ENCODE measurements around the gene ST7L. TPM values are rescaled to one million over a fixed set of nuclear protein-coding genes. Genes with fewer than 3 reads are reported as not detected.

The ST7L gene
- total and polyA plus RNA-seq, 12 donors: 9.2 to 22.2 (median 13.9) TPM

DNA sequence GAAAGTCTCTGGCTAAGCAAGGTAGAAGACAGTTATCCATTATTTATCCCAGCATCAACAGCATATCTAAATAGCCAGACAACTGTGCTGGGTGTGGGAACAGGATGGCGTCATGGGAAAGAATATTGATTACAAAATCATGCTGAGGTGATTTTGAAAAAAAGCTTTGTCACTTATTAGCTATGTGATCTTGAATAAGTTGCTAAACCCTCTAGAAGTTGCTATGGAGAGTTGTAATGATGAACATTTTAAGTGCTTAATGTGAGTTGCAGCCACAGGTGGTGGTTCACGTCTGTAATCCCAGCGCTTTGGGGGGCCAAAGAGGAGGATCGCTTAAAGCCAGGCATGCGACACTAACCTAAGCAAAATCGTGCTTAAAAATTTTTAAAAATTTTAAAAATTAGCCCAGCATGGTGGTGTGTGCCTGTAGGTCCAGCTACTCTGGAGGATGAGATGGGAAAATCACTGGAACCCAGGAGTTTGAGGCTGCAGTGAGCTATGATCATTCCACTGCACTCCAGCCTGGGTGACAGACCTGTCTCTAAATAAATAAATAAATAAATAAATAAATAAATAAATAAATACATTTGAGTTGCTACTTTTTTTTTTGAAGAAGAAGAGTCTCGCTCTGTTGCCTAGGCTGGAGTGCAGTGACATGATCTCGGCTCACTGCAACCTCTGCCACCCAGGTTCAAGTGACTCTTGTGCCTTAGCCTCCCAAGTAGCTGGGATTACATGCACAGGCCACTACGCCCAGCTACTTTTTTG is 76.6 kb downstream of the ST7L start:
- ATAC-seq (no peak), DNase-seq (no peak)
- TF ChIP-seq, protein P1, sequence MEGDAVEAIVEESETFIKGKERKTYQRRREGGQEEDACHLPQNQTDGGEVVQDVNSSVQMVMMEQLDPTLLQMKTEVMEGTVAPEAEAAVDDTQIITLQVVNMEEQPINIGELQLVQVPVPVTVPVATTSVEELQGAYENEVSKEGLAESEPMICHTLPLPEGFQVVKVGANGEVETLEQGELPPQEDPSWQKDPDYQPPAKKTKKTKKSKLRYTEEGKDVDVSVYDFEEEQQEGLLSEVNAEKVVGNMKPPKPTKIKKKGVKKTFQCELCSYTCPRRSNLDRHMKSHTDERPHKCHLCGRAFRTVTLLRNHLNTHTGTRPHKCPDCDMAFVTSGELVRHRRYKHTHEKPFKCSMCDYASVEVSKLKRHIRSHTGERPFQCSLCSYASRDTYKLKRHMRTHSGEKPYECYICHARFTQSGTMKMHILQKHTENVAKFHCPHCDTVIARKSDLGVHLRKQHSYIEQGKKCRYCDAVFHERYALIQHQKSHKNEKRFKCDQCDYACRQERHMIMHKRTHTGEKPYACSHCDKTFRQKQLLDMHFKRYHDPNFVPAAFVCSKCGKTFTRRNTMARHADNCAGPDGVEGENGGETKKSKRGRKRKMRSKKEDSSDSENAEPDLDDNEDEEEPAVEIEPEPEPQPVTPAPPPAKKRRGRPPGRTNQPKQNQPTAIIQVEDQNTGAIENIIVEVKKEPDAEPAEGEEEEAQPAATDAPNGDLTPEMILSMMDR (IDR thresholded peaks at IDR 0.05): no peak
- Histone ChIP-seq H3K27ac (no peak overlapping the region), H3K27me3 (no peaks in the 10 kb centered on the region), H3K36me3 (peaks cover 0 to 74% (median 6%) of the 10 kb centered on the region in 9 donors), H3K9me3 (no peaks in the 10 kb centered on the region), H3K4me1 (peaks cover 0 to 27% (median 3%) of the 10 kb centered on the region in 9 donors), H3K4me3 (no peak overlapping the region)
- intact Hi-C loops (cut with DNase I): no loop called here
- WGBS, 2 donors: 90 to 97% methylated on average over 9 of the region's 9 CpGs

GRCh38 chr1:112541299-112541698 is 77.6 kb downstream of the ST7L start:
- Histone ChIP-seq H3K27me3 (no peaks in the 10 kb centered on the region), H3K4me3 (no peak overlapping the region), H3K9me3 (no peaks in the 10 kb centered on the region), H3K27ac (no peak overlapping the region), H3K4me1 (peaks cover 0 to 31% (median 4%) of the 10 kb centered on the region in 9 donors), H3K36me3 (peaks cover 0 to 71% (median 6%) of the 10 kb centered on the region in 9 donors)
- ATAC-seq: no peak
- DNase-seq: no peak
- TF ChIP-seq, protein P1 (IDR thresholded peaks at IDR 0.05): no peak
- intact Hi-C loops (cut with DNase I): no loop called here
- WGBS, 2 donors: 65 to 95% methylated on average over 1 of the region's 1 CpG

- 0 to 57% methylated on average over 1 of the region's 1 CpG for WGBS, 2 donors
- Histone ChIP-seq H3K36me3 (peaks cover 0 to 67% (median 6%) of the 10 kb centered on the region in 9 donors), H3K27me3 (no peaks in the 10 kb centered on the region), H3K27ac (no peak overlapping the region), H3K9me3 (no peaks in the 10 kb centered on the region), H3K4me1 (peaks cover 0 to 31% (median 4%) of the 10 kb centered on the region in 9 donors), H3K4me3 (no peak overlapping the region)
- TF ChIP-seq, protein P1 (IDR thresholded peaks at IDR 0.05): no peak
- DNase-seq (no peak), ATAC-seq (peak in 1 of 8 donors; percentile 28)
- intact Hi-C loops (cut with DNase I): no loop called here
Measured at GRCh38 chr1:112540226-112540794, 78.6 kb downstream of the ST7L start.

- TF ChIP-seq, protein P1 (IDR thresholded peaks at IDR 0.05): no peak
- Histone ChIP-seq H3K27ac (no peak overlapping the region), H3K4me3 (no peak overlapping the region), H3K4me1 (peaks cover 0 to 23% (median 4%) of the 10 kb centered on the region in 9 donors), H3K36me3 (peaks cover 0 to 70% (median 6%) of the 10 kb centered on the region in 9 donors), H3K27me3 (no peaks in the 10 kb centered on the region), H3K9me3 (no peaks in the 10 kb centered on the region)
- DNase-seq (no peak), ATAC-seq (no peak)
- intact Hi-C loops (cut with DNase I): no loop called here
- WGBS, 2 donors: 87 to 92% methylated on average over 3 of the region's 3 CpGs
Measured at GRCh38 chr1:112538883-112539282, 80.1 kb downstream of the ST7L start.

Data from heart right ventricle (tissue), 16 donors.